GM19328 (cell line): ENCODE measurements around the gene BATF3.

Experiments
- ATAC-seq: cut with Tn5 transposase; IDR thresholded peaks from one replicate; pipeline ENCODE4 v1.9.1; 2021; ENCODE audit warnings: mild to moderate bottlenecking, moderate library complexity; ENCODE audit not compliant: unreplicated experiment

BATF3 gene

GRCh38 chr1:212710566-212710965 is 10.9 kb upstream of the BATF3 start:
- ATAC-seq = no peak

- ATAC-seq = no peak
Observed at GRCh38 chr1:212703991-212704564, 4.4 kb upstream of the BATF3 start.

- ATAC-seq = no peak
Observed at GRCh38 chr1:212702672-212703071, 3.0 kb upstream of the BATF3 start.

- ATAC-seq = no peak
Observed at GRCh38 chr1:212701910-212702309, 2.3 kb upstream of the BATF3 start.

GRCh38 chr1:212700892-212701819 is 1.5 kb upstream of the BATF3 start:
- ATAC-seq = no peak

GRCh38 chr1:212700223-212700891 is 717 bp upstream of the BATF3 start:
- ATAC-seq = peak; percentile 25

- peak; percentile 50 for ATAC-seq
Observed at GRCh38 chr1:212699104-212699624, 476 bp downstream of the BATF3 start.

- ATAC-seq = no peak
Observed at GRCh38 chr1:212698467-212699103, 1.1 kb downstream of the BATF3 start.

- no peak for ATAC-seq
Observed at GRCh38 chr1:212696721-212697331, 2.8 kb downstream of the BATF3 start.

- no peak for ATAC-seq
Observed at GRCh38 chr1:212692774-212693644, 6.6 kb downstream of the BATF3 start.

GRCh38 chr1:212691561-212692071 is 8.0 kb downstream of the BATF3 start:
- no peak for ATAC-seq

GRCh38 chr1:212690816-212691403 is 8.7 kb downstream of the BATF3 start:
- ATAC-seq = no peak

- no peak for ATAC-seq
Observed at GRCh38 chr1:212689758-212690529, 9.7 kb downstream of the BATF3 start.

GRCh38 chr1:212689196-212689725 is 10.4 kb downstream of the BATF3 start:
- no peak for ATAC-seq

- ATAC-seq = no peak
Observed at GRCh38 chr1:212688341-212689047, 11.1 kb downstream of the BATF3 start.

- ATAC-seq = no peak
Observed at GRCh38 chr1:212687811-212688210, 11.8 kb downstream of the BATF3 start.

GRCh38 chr1:212686591-212686990 is 13.0 kb downstream of the BATF3 start:
- no peak for ATAC-seq
